ENCODE measurements around the gene NKIRAS2.

DNA sequence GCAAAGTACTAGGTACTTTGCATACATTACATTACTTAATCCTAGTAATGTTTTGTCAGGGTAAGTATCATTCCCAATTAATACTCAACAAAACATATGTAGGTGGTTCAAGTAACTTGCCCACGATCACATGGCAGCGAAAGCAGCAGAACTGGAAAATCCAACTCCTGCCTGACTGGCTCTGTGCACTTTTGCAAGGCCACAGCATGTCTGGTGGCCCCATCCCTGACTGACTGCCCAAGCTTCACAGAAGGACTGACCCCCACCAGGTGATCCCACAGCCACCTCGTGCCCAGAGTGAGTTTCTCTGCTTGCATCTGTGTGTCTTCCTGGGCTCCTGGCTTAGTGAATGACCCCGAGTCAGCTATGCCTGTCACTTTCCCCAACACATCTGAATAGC lies 41.9 kb upstream of the NKIRAS2 start:
- no peak for TF ChIP-seq FOXM1 (CRISPR knock-in tag; IDR thresholded peaks at IDR 0.05)
- TF ChIP-seq ZNF747 (CRISPR knock-in tag; IDR thresholded peaks at IDR 0.05; ENCODE audit: borderline replicate concordance): no peak
- TF ChIP-seq, protein P1, sequence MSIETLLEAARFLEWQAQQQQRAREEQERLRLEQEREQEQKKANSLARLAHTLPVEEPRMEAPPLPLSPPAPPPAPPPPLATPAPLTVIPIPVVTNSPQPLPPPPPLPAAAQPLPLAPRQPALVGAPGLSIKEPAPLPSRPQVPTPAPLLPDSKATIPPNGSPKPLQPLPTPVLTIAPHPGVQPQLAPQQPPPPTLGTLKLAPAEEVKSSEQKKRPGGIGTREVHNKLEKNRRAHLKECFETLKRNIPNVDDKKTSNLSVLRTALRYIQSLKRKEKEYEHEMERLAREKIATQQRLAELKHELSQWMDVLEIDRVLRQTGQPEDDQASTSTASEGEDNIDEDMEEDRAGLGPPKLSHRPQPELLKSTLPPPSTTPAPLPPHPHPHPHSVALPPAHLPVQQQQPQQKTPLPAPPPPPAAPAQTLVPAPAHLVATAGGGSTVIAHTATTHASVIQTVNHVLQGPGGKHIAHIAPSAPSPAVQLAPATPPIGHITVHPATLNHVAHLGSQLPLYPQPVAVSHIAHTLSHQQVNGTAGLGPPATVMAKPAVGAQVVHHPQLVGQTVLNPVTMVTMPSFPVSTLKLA (IDR thresholded peaks at IDR 0.05): no peak

Measured in HepG2 (cell line).